ENCODE data around the gene PLAAT3. TPM values are rescaled to one million over a fixed set of nuclear protein-coding genes. Genes with fewer than 3 reads are reported as not detected.
A peak's percentile ranks its signal among the peaks of the same experiment; 100 is the strongest.
"Not testable (repeated sequence)": the region's sequence is repeated elsewhere in the genome, so short reads cannot be mapped to it uniquely, and the experiment has no call there.

PLAAT3 gene
- total RNA-seq, 1 experiment from 2014 or later = 0.48 TPM

DNA sequence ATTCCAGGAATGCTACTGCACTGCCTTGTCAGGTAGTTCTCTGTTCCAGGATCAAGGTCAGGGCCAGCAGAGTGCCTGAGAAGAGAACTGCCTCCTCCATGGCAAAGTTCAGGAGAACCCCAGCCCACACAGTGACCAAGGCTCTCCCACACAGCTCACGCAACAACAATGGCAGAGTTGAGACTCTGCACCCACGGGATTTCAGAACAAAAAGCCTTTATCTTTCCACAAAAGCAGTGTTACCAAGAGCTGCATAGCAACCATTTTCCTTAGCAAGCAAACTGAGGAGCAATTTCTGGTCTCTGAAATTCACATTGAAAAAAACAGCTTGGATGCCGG lies 11.1 kb downstream of the PLAAT3 start:
- no peak overlapping the region for H3K27ac ChIP-seq (ENCODE audit: low read length)
- H3K9ac ChIP-seq (ENCODE audit: low read length) = no peak overlapping the region
- H3K4me3 ChIP-seq (ENCODE audit: low read length) = no peak overlapping the region
- no peaks in the 10 kb centered on the region for H3K9me2 ChIP-seq (replicated peaks; ENCODE audit: insufficient read depth, low read length)
- H2AFZ ChIP-seq (ENCODE audit: low read length) = no peak overlapping the region
- no peaks in the 10 kb centered on the region for H3K79me2 ChIP-seq (ENCODE audit: low read length)
- H3K36me3 ChIP-seq (ENCODE audit: insufficient read depth, low read length) = no peaks in the 10 kb centered on the region
- no peak for DNase-seq
- H3K4me2 ChIP-seq (ENCODE audit: low read depth, low read length, poor library complexity, severe bottlenecking) = no peak overlapping the region
- H3K27me3 ChIP-seq (ENCODE audit: low read length) = no peaks in the 10 kb centered on the region
- no peaks in the 10 kb centered on the region for H3K9me3 ChIP-seq (ENCODE audit: low read length)
- no peaks in the 10 kb centered on the region for H4K20me1 ChIP-seq (ENCODE audit: insufficient read depth, low read depth, low read length)
- no peaks in the 10 kb centered on the region for H3K4me1 ChIP-seq (ENCODE audit: low read length)

DNA sequence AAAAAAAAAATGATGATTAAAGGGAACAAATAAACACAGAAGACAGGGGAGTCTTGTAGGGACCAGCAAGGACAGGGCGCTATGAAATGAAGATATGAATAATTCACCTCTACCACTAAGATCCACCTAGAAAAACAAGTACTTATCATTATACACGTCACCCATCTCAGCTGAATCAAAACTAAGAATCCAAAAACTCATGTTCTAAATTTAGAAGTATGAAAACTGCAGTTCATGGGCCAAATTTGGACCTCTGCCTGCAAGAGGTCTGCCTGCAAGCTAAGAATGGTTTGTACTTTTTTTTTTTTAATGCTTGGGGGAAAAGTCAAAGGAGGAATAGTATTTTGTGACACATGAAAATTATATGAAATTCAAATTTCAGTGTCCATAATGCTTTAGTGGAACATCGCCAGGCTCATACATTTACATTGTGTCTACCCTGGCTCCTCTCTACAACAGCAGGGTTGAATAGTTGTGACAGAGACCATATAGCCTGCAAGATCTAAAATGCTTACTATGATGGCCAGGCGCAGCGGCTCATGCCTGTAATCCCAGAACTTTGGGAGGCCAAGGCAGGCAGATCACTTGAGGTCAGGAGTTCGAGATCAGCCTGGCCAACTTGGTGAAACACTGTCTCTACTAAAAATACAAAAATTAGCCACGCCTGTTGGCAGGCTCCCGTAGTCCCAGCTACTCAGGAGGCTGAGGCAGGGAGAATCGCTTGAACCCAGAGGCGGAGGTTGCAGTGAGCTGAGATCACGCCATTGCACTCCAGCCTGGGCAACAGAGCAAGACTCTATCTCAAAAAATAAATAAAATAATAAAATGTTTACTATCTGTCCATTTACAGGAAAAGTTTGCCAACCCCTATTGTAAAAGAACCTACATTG lies 11.7 kb downstream of the PLAAT3 start:
- not testable (repeated sequence) for H3K36me3 ChIP-seq (ENCODE audit: insufficient read depth, low read length); H3K4me2 ChIP-seq (ENCODE audit: low read depth, low read length, poor library complexity, severe bottlenecking); H3K9me2 ChIP-seq (replicated peaks; ENCODE audit: insufficient read depth, low read length); H2AFZ ChIP-seq (ENCODE audit: low read length); DNase-seq; H3K4me1 ChIP-seq (ENCODE audit: low read length); H3K79me2 ChIP-seq (ENCODE audit: low read length); H3K9me3 ChIP-seq (ENCODE audit: low read length); H3K27ac ChIP-seq (ENCODE audit: low read length); H3K27me3 ChIP-seq (ENCODE audit: low read length); H3K4me3 ChIP-seq (ENCODE audit: low read length); H4K20me1 ChIP-seq (ENCODE audit: insufficient read depth, low read depth, low read length); H3K9ac ChIP-seq (ENCODE audit: low read length)

DNA sequence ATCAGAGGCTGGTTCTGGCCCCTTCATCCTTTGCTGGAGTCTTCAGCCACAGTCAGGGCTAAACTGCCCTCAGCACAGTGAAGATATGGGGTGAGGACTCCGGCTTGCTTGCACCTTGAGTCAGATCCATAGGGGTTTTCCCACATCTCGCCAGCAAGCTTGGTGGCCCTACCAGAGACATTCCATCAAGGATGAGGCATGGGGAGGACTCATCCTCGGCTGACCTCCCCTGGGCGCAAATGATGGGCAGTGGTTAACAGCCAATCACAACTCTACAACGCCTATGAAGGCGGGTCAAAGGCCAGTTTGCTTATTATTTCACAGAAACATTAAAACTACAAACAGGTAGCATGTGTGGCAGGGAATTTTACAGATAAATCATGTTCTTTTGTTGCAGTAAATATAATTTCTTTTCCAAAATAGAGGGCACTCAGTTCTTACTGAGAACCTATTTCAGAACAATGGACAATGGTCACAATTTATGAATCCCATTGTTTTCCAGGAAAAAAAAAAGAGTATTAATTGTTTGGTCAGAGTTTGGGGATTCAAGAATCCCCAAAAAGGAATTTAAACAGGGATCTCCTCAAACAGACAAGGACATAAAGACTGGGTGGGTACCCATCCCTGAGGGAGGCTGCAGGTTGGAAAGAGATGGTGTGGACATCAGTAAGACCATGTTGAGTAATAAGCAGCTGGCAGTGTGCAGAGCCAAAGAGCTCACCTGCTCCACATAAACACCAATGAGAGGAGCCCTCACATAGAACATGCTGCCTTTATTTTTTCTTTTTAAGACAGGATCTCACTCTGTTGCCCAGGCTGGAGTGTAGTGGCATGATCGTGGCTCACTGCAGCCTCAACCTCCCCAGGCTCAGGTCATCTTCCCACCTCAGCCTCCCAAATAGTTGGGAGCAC lies 14.8 kb downstream of the PLAAT3 start:
- Histone ChIP-seq H3K9me2 (replicated peaks; ENCODE audit: insufficient read depth, low read length) (no peaks in the 10 kb centered on the region), H3K9ac (ENCODE audit: low read length) (no peak overlapping the region), H3K36me3 (ENCODE audit: insufficient read depth, low read length) (no peaks in the 10 kb centered on the region), H2AFZ (ENCODE audit: low read length) (no peak overlapping the region), H3K27me3 (ENCODE audit: low read length) (no peaks in the 10 kb centered on the region), H3K4me1 (ENCODE audit: low read length) (no peaks in the 10 kb centered on the region), H3K9me3 (ENCODE audit: low read length) (no peaks in the 10 kb centered on the region), H3K27ac (ENCODE audit: low read length) (no peak overlapping the region), H4K20me1 (ENCODE audit: insufficient read depth, low read depth, low read length) (no peaks in the 10 kb centered on the region), H3K4me3 (ENCODE audit: low read length) (no peak overlapping the region), H3K79me2 (ENCODE audit: low read length) (no peaks in the 10 kb centered on the region), H3K4me2 (ENCODE audit: low read depth, low read length, poor library complexity, severe bottlenecking) (no peak overlapping the region)
- no peak for DNase-seq

DNA sequence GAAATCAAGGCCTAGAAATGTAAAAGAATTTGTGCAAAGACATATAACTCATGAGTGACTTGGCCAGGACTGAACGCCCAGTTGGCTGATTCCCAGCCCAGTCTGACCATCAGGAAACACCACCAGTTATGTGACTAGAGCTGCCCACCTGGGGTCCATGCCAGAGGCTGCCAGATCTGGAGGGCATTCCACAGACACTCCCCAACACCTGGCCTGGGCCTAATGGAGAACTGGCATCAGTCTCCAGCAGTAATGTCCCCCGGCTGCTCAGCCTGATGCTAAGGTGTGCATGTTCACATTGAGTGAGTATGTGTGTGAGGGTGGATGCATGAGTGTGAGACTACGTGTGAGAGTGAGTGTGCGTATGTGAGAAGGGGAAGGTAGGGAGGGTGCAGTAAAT lies 15.7 kb downstream of the PLAAT3 start:
- H3K36me3 ChIP-seq (ENCODE audit: insufficient read depth, low read length) = no peaks in the 10 kb centered on the region
- H3K9me2 ChIP-seq (replicated peaks; ENCODE audit: insufficient read depth, low read length) = no peaks in the 10 kb centered on the region
- H3K4me1 ChIP-seq (ENCODE audit: low read length) = no peaks in the 10 kb centered on the region
- no peak overlapping the region for H2AFZ ChIP-seq (ENCODE audit: low read length)
- no peak for DNase-seq
- H3K9ac ChIP-seq (ENCODE audit: low read length) = no peak overlapping the region
- H3K27ac ChIP-seq (ENCODE audit: low read length) = no peak overlapping the region
- no peaks in the 10 kb centered on the region for H3K9me3 ChIP-seq (ENCODE audit: low read length)
- H3K27me3 ChIP-seq (ENCODE audit: low read length) = no peaks in the 10 kb centered on the region
- no peak overlapping the region for H3K4me2 ChIP-seq (ENCODE audit: low read depth, low read length, poor library complexity, severe bottlenecking)
- H3K4me3 ChIP-seq (ENCODE audit: low read length) = no peak overlapping the region
- no peaks in the 10 kb centered on the region for H3K79me2 ChIP-seq (ENCODE audit: low read length)
- H4K20me1 ChIP-seq (ENCODE audit: insufficient read depth, low read depth, low read length) = no peaks in the 10 kb centered on the region

DNA sequence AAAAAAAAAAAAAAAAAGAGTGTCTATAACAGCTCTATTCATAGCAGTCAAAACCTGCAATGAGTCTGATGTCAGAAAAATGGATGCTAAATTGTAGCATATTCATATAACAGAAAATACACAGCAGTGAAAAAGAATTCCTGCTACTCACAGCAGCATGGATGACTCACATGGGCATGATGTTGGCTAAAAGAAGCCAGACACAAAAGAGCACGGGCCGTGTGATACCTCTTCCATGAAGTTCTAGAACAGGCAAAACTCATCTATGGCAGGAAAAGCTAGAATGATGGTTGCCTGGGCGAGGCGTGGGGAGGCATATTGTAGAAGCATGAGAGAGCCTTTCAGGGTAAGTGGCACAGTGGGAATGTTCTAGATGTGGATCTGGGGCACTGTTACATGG lies 18.9 kb downstream of the PLAAT3 start:
- no peak overlapping the region for H3K9ac ChIP-seq (ENCODE audit: low read length)

DNA sequence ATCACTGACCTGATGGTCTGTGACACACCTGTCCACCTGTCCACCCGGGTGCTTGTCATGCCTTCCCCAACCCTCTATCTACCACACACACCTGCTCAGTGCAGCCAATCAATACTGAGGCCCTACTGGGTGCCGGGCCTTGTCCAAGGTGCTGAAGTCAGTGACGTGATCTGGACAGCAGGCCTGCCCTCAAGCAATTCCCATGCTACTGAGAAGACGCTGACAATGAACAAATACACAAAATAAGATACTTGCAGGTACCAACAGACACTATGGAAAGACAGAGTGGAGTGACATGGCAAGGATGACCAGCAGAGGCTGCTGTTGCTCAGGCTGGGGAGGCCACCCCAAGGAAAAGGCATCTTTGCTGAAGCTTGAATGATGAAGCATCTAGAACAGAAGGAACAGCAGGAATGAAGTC lies 21.2 kb downstream of the PLAAT3 start:
- Histone ChIP-seq H3K36me3 (ENCODE audit: insufficient read depth, low read length) (no peaks in the 10 kb centered on the region), H3K4me3 (ENCODE audit: low read length) (no peak overlapping the region), H3K9me2 (replicated peaks; ENCODE audit: insufficient read depth, low read length) (no peaks in the 10 kb centered on the region), H3K4me2 (ENCODE audit: low read depth, low read length, poor library complexity, severe bottlenecking) (no peak overlapping the region), H3K27ac (ENCODE audit: low read length) (no peak overlapping the region), H3K79me2 (ENCODE audit: low read length) (no peaks in the 10 kb centered on the region), H3K9ac (ENCODE audit: low read length) (no peak overlapping the region), H3K27me3 (ENCODE audit: low read length) (no peaks in the 10 kb centered on the region), H3K4me1 (ENCODE audit: low read length) (no peaks in the 10 kb centered on the region), H2AFZ (ENCODE audit: low read length) (no peak overlapping the region), H4K20me1 (ENCODE audit: insufficient read depth, low read depth, low read length) (no peaks in the 10 kb centered on the region), H3K9me3 (ENCODE audit: low read length) (no peaks in the 10 kb centered on the region)
- peak; percentile 62 for DNase-seq

More for the DNA sequence above, 18.9 kb downstream of the PLAAT3 start:
- H3K4me2 ChIP-seq (ENCODE audit: low read depth, low read length, poor library complexity, severe bottlenecking) = no peak overlapping the region
- H3K27ac ChIP-seq (ENCODE audit: low read length) = no peak overlapping the region
- no peaks in the 10 kb centered on the region for H3K27me3 ChIP-seq (ENCODE audit: low read length)
- no peaks in the 10 kb centered on the region for H3K9me3 ChIP-seq (ENCODE audit: low read length)
- H3K79me2 ChIP-seq (ENCODE audit: low read length) = no peaks in the 10 kb centered on the region
- H2AFZ ChIP-seq (ENCODE audit: low read length) = no peak overlapping the region
- no peaks in the 10 kb centered on the region for H4K20me1 ChIP-seq (ENCODE audit: insufficient read depth, low read depth, low read length)
- H3K4me3 ChIP-seq (ENCODE audit: low read length) = no peak overlapping the region
- H3K36me3 ChIP-seq (ENCODE audit: insufficient read depth, low read length) = no peaks in the 10 kb centered on the region
- H3K9me2 ChIP-seq (replicated peaks; ENCODE audit: insufficient read depth, low read length) = no peaks in the 10 kb centered on the region
- no peaks in the 10 kb centered on the region for H3K4me1 ChIP-seq (ENCODE audit: low read length)
- DNase-seq = no peak

DNA sequence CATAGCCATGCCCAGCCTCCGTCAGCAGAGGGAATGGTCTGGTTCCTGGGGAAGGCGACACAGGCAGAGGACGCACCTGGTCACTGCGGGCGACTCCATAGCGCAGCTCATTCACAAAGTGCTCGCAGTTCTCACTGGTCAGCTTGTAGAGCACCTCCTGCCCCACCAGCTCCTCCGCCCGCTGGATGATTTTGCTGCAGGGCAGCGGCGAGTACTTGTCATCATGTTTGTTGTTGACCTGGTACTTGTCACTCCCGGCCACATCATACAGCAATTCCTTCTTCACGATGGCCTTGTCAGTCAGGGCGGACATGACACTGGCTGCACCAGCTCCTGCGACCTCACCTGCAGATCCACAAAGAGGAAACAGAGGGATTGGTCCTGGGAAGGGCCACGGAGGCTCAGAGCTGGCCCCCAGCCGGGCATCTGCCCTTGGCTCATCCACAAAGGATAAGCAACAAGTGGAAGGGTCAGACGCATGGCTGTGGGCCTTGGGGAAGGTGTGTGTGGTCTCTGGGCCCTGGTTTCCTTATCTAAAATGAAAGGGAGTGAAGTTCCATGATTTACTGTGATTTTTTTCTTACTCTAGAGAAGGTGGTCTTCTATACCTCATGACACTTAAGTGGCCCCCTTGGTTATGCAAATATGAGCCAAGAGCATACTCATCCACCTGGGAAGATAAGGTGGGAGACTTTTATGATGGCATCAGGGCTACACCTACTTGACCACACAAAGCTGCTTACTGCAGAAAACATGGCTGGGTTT lies 24.0 kb downstream of the PLAAT3 start:
- no peak for DNase-seq
- H3K4me1 ChIP-seq (ENCODE audit: low read length) = no peaks in the 10 kb centered on the region
- no peaks in the 10 kb centered on the region for H3K79me2 ChIP-seq (ENCODE audit: low read length)
- no peaks in the 10 kb centered on the region for H3K9me2 ChIP-seq (replicated peaks; ENCODE audit: insufficient read depth, low read length)
- H2AFZ ChIP-seq (ENCODE audit: low read length) = no peak overlapping the region
- no peaks in the 10 kb centered on the region for H3K9me3 ChIP-seq (ENCODE audit: low read length)
- H3K4me3 ChIP-seq (ENCODE audit: low read length) = no peak overlapping the region
- no peaks in the 10 kb centered on the region for H3K36me3 ChIP-seq (ENCODE audit: insufficient read depth, low read length)
- no peak overlapping the region for H3K4me2 ChIP-seq (ENCODE audit: low read depth, low read length, poor library complexity, severe bottlenecking)
- H3K27ac ChIP-seq (ENCODE audit: low read length) = no peak overlapping the region
- no peaks in the 10 kb centered on the region for H4K20me1 ChIP-seq (ENCODE audit: insufficient read depth, low read depth, low read length)
- H3K27me3 ChIP-seq (ENCODE audit: low read length) = no peaks in the 10 kb centered on the region
- no peak overlapping the region for H3K9ac ChIP-seq (ENCODE audit: low read length)

DNA sequence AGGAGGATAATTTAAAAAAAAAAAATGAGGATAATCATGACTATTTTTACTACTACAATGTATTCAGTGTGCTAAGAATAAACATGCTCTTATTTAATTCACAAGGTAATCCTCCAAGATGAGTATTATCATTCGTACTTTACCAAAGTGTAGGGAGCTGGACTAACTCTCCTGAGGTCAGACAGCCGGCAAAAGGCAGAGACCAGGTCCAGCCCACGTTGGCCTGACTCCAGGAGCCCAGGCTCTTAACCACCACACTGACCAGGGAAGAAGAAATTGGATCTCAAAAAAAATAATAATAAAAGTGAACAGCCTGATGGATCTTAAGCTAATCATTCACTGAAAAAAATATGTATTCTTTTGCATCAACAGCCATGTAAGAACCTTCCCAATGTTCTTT lies 25.2 kb downstream of the PLAAT3 start:
- no peak overlapping the region for H3K27ac ChIP-seq (ENCODE audit: low read length)
- DNase-seq = no peak
- H3K79me2 ChIP-seq (ENCODE audit: low read length) = no peaks in the 10 kb centered on the region
- H4K20me1 ChIP-seq (ENCODE audit: insufficient read depth, low read depth, low read length) = no peaks in the 10 kb centered on the region
- H3K9me2 ChIP-seq (replicated peaks; ENCODE audit: insufficient read depth, low read length) = no peaks in the 10 kb centered on the region
- H3K9ac ChIP-seq (ENCODE audit: low read length) = no peak overlapping the region
- H3K4me2 ChIP-seq (ENCODE audit: low read depth, low read length, poor library complexity, severe bottlenecking) = no peak overlapping the region
- no peaks in the 10 kb centered on the region for H3K36me3 ChIP-seq (ENCODE audit: insufficient read depth, low read length)
- H3K9me3 ChIP-seq (ENCODE audit: low read length) = no peaks in the 10 kb centered on the region
- no peaks in the 10 kb centered on the region for H3K27me3 ChIP-seq (ENCODE audit: low read length)
- no peak overlapping the region for H3K4me3 ChIP-seq (ENCODE audit: low read length)
- H3K4me1 ChIP-seq (ENCODE audit: low read length) = no peaks in the 10 kb centered on the region
- no peak overlapping the region for H2AFZ ChIP-seq (ENCODE audit: low read length)

Data from Karpas-422 (cell line).